GM21515 (cell line): ENCODE results near the gene KMT2B.
"Not testable (repeated sequence)": the region's sequence is repeated elsewhere in the genome, so short reads cannot be mapped to it uniquely, and the experiment has no call there.

Experiments used
- ATAC-seq: cut with Tn5 transposase; IDR thresholded peaks from one replicate; pipeline ENCODE4 v1.9.1; 2021; ENCODE audit not compliant: unreplicated experiment

The KMT2B gene, protein sequence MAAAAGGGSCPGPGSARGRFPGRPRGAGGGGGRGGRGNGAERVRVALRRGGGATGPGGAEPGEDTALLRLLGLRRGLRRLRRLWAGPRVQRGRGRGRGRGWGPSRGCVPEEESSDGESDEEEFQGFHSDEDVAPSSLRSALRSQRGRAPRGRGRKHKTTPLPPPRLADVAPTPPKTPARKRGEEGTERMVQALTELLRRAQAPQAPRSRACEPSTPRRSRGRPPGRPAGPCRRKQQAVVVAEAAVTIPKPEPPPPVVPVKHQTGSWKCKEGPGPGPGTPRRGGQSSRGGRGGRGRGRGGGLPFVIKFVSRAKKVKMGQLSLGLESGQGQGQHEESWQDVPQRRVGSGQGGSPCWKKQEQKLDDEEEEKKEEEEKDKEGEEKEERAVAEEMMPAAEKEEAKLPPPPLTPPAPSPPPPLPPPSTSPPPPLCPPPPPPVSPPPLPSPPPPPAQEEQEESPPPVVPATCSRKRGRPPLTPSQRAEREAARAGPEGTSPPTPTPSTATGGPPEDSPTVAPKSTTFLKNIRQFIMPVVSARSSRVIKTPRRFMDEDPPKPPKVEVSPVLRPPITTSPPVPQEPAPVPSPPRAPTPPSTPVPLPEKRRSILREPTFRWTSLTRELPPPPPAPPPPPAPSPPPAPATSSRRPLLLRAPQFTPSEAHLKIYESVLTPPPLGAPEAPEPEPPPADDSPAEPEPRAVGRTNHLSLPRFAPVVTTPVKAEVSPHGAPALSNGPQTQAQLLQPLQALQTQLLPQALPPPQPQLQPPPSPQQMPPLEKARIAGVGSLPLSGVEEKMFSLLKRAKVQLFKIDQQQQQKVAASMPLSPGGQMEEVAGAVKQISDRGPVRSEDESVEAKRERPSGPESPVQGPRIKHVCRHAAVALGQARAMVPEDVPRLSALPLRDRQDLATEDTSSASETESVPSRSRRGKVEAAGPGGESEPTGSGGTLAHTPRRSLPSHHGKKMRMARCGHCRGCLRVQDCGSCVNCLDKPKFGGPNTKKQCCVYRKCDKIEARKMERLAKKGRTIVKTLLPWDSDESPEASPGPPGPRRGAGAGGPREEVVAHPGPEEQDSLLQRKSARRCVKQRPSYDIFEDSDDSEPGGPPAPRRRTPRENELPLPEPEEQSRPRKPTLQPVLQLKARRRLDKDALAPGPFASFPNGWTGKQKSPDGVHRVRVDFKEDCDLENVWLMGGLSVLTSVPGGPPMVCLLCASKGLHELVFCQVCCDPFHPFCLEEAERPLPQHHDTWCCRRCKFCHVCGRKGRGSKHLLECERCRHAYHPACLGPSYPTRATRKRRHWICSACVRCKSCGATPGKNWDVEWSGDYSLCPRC (N-terminal part only)

DNA sequence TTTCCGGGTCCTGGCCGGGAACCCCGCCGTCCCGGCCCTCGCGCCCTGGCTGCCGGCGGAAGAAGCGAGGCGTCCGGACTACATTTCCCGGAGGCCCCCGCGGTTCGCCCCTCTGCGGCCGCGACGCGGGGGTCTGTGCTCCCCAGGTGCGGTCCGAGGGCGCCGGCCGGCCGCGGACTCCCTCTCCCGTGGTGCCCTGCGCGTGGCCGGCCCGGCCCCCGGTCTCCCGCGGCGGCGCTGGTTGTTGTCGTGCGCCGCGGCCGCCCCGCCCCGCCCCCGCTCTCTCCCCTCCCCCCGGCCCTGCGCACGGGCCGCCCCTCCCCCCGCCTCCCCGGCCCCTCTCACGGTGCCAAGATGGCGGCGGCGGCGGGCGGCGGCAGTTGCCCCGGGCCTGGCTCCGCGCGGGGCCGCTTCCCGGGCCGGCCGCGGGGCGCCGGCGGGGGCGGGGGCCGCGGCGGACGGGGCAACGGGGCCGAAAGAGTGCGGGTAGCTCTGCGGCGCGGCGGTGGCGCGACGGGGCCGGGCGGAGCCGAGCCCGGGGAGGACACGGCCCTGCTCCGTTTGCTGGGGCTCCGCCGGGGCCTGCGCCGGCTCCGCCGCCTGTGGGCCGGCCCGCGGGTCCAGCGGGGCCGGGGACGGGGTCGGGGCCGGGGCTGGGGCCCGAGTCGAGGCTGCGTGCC lies at the start of gene KMT2B:
Gene KMT2B, plus strand, starts transcription at position 339 of the 680 bp plus-strand sequence. Its CDS starts 16 bp downstream, at position 355.
- ATAC-seq, result peak; percentile 47

DNA sequence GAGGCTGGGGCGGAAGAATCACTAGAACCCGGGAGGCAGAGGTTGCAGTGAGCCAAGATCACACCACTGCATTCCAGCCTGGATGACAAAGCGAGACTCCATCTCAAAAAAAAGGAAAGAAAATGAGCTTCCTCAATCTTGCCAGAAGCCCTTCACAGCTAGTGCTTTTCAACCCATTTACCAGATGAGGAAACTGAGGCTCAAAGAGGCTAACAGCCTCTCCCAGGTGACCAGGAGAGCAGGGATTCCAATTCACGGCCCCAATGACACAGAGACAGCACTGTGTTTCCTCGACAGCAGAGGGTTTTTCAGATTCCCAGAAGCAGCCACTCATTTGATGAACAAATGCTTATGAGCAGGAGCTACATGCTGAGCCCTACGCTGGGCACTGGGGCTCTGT lies 48.2 kb upstream of the KMT2B start:
- no peak for ATAC-seq

DNA sequence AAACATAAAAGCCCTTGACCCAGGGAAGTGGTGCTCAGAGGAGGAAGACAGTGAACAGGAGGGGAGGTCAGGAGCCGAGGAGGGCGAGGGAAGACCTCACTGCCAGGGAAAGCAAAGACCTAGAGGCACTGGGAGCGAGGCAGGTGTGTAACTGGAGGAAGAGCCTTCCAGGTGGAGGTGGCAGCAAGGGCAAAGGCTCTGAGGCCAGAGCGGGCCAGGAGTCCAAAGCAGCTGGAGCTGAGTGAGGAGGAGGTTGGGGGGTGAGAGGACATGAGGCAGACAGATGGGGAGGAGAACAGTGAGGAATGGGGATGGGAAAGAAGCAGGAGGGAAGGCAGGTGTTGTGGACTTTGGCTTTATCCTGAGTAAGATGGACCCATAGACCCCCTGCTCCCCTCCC lies 47.8 kb upstream of the KMT2B start:
- ATAC-seq, result no peak

DNA sequence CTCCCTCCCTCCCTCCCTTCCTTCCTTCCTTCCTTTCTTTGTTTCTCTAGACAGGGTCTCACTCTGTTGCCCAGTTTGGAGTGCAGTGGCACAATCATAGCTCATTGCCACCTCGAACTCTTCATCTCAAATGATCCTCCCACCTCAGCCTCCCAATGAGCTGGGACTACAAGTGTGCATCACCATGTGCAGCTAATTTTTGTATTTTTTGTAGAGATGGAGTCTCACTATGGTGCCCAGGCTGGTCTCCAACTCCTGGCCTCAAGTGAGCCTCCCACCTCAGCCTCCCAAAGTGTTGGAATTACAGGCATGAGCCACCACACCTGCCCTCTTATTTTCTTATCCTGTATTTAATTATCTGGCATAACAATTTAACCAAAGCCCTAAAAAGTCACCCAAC lies 47.1 kb upstream of the KMT2B start:
- ATAC-seq, result no peak

DNA sequence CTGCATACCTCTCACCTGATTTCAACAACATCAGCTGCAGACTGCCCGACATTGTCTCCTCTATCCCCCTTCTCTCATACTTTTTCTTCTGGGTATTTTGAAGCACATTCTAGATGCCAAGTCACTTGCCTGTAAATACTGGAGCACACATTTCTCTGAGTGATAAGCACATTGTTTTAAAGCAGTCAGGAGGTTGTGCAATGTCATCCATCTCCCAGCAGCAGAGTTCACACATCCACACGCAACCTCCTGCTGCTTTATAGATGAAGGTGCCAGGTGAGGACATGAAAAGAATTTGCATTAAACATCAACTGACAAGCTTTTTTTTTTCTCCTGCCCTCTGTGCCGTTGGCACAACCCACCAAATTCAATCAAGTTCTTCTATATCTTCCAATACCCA lies 46.0 kb upstream of the KMT2B start:
- no peak for ATAC-seq

DNA sequence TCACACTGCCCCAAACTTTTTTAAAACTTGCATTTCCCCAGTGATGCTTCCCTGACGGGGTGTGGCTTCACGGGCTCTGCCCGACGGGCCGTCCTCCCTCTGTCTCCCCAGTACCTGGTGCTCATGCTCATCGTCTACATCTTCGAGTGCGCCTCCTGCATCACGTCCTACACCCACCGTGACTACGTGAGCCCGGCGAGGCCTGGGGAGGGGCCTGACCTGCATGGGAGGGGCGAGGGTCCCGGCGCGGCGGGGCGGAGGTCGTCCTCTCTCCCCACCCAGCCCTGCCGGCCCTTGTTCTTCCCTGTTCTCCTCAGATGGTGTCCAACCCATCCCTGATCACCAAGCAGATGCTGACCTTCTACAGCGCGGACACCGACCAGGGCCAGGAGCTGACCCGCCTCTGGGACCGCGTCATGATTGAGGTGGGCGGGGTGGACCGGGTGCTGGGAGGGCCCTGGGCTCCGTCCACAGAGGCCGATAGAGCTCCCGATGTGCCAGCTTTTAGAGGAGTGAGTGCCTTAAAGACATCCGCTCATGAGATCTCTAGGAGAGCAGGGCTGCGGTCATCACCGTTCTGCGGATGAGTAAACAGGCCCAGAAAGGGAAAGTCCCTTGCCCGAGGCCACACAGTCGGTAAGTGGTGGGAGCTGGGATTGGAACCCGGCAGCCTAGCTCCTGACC lies 44.5 kb upstream of the KMT2B start:
- no peak for ATAC-seq

DNA sequence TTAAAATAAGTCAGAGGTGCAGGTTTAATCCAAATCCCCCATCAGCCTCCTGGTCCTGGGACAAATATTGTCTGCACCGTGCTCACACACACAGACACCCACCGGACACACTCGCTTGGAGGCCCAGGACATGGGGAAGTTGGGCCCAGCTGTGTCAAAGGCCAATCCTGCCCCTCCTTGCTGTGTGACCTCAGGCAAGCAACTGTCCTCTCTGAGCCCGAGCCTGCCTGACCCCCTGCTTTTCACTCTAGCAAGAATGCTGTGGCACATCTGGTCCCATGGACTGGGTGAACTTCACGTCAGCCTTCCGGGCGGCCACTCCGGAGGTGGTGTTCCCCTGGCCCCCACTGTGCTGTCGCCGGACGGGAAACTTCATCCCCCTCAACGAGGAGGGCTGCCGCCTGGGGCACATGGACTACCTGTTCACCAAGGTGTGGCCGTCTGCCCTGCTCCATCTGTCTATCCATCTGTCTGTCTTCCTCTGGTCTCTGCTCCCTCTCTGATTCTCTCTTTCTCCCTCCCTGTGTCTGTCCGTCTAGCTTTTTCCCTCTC lies 42.1 kb upstream of the KMT2B start:
- ATAC-seq, result no peak

DNA sequence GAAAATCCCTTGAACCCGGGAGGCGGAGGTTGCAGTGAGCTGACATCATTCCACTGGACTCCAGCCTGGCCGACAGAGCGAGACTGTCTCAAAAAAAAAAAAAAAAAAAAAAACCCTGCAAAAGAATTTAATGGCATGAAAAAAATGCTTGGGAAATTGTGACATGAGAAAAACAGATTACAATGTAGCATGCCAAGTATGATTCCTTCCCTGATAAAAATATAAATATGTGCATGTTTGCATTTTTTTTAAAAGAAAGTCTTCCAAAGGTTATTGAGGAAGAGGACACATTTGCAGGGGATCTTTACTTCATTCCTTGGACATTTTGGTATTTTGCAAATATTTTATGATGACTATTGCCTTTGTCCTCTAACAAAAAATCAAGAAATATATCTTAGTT lies 28.0 kb upstream of the KMT2B start:
- no peak for ATAC-seq

DNA sequence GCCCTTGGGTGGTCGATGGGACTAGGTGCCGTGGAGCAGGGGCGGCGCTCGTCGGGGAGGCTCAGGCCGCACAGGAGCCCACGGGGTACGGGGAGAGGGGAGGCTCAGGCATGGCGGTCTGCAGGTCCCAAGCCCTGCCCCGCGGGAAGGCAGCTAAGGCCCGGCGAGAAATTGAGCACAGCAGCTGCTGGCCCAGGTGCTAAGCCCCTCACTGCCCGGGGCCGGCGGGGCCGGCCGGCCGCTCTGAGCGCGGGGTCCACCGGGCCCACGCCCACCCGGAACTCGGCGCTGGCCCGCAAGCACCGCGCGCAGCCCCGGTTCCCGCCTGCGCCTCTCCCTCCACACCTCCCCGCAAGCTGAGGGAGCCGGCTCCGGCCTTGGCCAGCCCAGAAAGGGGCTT lies 26.7 kb upstream of the KMT2B start:
- ATAC-seq, result not testable (repeated sequence)

DNA sequence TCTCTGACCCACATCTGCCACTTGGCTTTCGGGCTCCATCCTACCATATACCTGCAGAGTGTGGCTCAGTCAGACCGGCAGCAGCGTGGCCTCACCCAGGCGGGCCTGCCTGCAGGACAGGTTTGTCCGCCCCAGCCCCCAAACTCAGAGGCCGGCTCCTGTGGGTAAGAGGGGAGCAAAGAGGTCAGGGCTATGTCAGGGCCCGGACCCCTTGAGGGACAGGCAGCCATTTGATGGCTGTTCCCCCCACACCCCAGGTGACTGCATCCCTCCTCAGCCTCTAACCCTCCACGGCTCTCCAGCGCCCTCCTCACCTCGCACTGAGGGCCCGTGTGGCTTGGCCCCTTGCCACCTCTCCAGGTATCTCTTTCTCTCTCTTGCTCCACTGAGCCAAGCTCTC lies 25.8 kb upstream of the KMT2B start:
- no peak for ATAC-seq

DNA sequence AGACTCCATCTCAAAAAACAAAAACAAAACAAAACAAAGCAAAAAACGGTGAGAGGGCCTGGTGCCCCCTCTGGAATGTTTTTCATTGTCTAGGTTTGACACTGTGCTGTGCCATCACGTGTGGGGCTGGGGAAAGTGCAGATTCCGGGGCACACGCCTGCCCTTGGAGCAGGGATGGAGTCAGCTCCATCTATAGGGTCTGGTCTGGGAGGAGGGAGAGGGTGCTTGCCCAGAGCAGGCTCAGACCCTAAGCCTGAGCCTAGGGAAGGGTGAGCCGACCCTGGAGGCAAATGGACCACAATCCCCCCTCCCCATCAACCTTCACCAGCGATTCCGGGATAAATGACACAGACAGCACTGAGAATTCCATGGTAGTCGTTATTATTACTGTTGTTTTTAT lies 24.4 kb upstream of the KMT2B start:
- ATAC-seq, result no peak

DNA sequence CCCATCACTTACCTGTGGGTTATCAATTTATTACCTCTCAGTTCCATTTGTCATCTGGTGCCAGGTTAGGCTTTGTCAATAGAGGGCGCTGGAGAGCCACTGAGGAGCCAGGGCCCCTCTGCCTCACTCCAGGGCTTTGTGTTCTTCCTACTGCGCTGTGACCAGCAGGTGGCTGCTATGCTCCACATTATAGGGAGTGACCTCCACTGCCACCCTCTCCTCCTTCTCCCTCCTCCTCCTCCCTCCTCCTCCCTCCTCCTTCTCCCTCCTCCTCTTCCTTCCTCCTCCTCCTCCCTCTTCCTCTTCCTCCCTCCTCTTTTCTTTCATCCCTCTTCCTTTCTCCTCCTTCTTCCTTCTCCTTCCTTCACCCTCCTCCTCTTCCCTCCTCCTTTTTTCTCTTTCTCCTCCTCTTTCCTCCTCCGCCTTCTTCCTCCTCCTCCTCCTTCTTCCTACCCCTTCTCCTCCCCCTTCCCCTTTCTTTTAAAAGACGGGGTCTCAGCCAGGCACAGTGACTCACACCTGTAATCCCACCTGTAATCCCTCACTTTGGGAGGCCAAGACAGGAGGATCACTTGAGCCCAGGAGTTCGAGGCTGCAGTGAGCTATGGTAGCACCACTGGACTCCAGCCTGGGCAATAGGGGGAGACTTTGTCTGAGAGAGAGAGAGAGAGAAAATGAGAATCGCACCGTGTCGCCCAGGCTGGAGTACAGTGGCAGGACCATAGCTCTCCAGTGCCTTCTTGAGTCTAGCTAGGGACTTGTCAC lies 23.8 kb upstream of the KMT2B start:
- ATAC-seq, result peak; percentile 75

DNA sequence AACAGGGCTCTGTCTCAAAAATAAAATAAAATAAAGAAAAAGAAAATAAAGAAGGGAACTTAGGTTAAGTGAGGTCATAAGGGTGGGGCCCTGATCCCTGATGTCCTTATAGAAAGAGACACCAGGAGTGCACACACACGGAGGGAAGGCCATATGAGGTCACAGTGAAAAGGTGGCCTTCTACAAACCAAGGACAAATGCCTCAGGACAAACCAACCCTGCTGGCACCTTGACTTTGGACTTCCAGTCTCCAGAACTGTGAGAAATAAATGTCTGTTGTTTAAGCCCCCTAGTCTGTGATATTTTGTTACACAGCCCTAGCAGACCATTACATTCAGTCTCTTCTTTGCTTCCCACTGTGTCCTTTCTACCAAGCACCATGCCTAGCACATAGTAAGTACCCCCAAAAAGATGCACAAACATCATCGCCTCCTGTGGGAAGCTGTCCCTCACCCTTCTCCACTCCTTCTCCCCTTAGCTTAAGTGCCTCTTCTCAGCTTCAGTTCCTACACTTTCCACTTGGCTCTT lies 21.8 kb upstream of the KMT2B start:
- no peak for ATAC-seq

DNA sequence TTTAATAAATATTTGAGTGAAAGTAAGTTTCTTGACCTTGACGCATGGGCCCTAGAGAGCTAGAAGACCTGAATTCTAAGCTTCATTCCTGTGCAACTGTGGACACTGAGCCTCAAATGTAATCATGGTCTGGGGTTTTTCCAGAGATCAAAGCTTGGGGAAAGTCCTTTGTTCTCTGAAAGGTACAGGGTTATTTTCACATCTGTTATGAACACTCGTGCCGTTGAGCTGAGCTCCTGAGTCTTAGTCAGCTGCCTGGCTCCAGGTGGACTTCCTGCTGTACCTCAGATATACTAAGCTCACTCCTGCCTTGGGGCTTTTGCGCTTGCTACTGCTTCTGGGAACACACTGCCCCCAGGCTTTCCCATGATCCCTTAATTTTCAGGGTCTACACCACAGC lies 21.0 kb upstream of the KMT2B start:
- ATAC-seq, result no peak

DNA sequence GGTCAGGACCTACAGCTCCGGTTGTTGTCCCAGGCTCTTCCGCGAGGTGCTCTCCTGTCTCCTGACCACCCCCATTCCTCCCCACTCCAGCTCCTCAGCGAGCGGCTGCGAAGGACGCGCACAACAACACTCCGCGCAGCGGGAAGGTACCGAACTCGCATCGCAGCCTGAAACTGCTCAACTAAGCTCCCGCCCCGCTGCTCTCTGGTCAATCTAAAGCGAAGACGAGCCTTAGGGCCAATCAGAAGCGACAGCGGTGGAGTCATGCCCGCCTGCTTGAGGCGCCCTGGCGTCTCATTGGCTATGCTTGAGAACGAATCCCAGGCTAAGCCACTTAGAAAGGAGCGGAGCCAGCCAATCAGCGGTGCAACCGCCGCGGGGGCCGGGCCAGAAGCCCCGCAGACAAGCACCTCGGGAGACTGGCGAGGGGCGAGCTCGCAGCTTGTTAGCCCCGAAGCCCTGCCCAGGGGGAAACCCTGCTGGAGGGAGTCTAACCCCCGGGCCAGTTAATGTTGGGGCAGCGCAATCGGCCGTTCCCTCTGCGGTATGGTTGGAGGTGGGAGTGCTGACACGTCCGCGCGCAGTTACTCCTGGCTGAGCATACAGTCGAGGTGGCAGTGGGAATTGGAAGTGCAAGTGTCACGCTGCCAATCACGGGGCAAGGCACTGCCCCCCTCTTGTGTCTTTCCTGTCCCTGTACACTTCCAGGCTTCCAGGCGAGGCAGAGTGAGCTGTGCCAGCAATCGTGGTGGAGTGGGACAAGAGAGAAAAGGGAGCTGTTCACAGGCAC lies 15.4 kb upstream of the KMT2B start:
- peak; percentile 90 for ATAC-seq

DNA sequence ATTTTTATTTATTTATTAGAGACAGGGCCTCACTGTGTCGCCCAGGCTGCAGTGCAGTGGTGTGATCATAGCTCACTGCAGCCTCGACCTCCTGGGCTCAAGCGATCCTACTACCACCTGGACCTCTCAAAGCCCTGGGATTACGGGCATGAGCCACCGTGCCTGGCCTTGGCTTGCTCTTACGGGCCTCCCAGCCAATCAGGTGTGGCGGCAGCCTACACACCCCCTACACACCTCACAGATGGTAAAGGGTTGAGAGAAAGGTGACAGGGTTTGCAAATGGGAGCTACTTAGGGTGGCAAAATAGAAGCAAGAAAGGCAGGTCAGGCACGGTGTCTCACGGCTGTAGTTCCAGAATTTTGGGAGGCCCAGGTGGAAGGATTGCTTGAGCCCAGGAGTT lies 14.5 kb upstream of the KMT2B start:
- ATAC-seq, result no peak

DNA sequence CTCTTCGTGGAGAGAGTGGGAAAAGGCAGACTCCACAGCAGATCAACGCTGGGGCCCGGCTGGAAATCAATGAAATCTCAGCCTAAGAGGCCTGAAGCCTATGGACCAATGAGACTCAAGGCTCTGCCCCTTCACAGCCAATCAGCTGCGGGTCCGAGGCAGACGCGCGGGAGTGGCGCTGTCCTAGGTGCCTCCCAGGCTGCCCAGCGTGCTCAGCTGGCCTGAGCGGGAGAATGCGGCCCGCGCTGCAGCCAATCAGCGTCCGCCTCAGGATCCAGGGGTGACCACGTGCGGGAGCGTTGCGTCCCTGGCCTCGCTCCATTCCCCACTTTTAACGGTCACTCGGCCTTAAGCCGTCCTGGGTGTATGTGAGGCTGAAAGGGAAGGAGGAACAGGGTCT lies 13.6 kb upstream of the KMT2B start, which contains the start of gene ZBTB32:
Gene ZBTB32, plus strand, starts transcription at position 341 of the 400 bp plus-strand sequence. CDS start 10,069 bp downstream, outside the sequence.
- ATAC-seq, result no peak

DNA sequence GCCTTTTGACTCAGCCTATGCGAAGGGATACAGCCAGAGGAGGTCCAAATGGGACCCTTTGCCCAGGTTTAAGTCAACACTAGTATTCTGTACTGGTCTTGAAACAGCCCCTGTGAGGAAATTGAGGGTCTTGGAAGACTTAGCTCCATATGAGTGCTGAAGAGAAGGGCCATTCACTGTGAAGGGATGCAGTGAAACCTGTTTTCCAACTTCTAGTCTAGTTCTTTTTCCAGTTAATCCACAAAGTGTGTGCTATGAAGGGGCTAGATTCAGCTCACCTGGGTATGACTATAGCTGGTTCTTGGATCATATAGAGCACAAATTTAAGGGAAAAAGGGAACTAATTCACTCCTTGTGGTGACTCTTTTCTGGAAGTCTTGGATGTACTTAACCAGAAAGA lies 9.4 kb upstream of the KMT2B start:
- ATAC-seq, result no peak
